ENCODE measurements around the gene INHBE.

- TF ChIP-seq CTCF (IDR thresholded peaks at IDR 0.05; ENCODE audit: insufficient read depth, low read length, poor library complexity, severe bottlenecking): no peak
- no peak for TF ChIP-seq EZH2phosphoT487 (conservative IDR thresholded peaks at IDR 0.05; ENCODE audit: low read length)
Observed at GRCh38 chr12:57487055-57487596, 32.0 kb downstream of the INHBE start.
